Tibial artery (tissue), 4 donors: ENCODE data around the gene RNF166.

Experiments
- DNase-seq, 2 donors: peaks; one replicate each; pipeline ENCODE4 v3.0.0-alpha.2; 2019
- H3K27ac ChIP-seq, 2 donors: fragments of 200-600 bp; sonication (generic) in 1 of 2; 1 replicate in 1 of 2; 2 replicates in 1 of 2; pipeline ENCODE4 v1.5.1; 2018 to 2019; ENCODE audit warnings: mild to moderate bottlenecking in 1 of 2
- H3K27me3 ChIP-seq, 2 donors: fragments of 200-600 bp; sonication (generic) in 1 of 2; one replicate each; pipeline versions ENCODE4 v1.5.1 to v1.6.0; 2016 to 2019
- H3K36me3 ChIP-seq, 3 donors: fragments of 200-600 bp; sonication (generic) in 2 of 3; one replicate each; pipeline ENCODE4 v1.5.1; 2016 to 2019; ENCODE audit warnings: mild to moderate bottlenecking in 2 of 3
- H3K4me1 ChIP-seq, 4 donors: fragments of 200-600 bp; sonication (generic) in 2 of 4; 1 replicate in 3 of 4; 2 replicates in 1 of 4; pipeline ENCODE4 v1.5.1; 2016 to 2019
- H3K4me3 ChIP-seq, 2 donors: fragments of 200-600 bp; sonication (generic) in 1 of 2; 1 replicate in 1 of 2; 2 replicates in 1 of 2; pipeline ENCODE4 v1.5.1; 2018 to 2019; ENCODE audit warnings: mild to moderate bottlenecking in 2 of 2
- H3K9me3 ChIP-seq, 3 donors: fragments of 200-600 bp; sonication (generic) in 1 of 3; one replicate each; pipeline ENCODE4 v1.5.1; 2016 to 2019
- intact Hi-C: fragments of 100-400 bp; cut with DNase I; formaldehyde crosslinking; loops from one replicate; pipeline ENCODE4 v1.15.0; 2023; ENCODE audit warnings: low total_unique reads
- TF ChIP-seq, protein P1 (sequence below), 2 experiments: fragments of 200-600 bp in 1 of 2; fragments of 450-650 bp in 1 of 2; IDR thresholded peaks; one replicate each; pipeline ENCODE4 v1.5.1; 2017 to 2019; ENCODE audit warnings: antibody characterized with exemption in 2 of 2, mild to moderate bottlenecking in 1 of 2, moderate library complexity in 1 of 2

The RNF166 gene

DNA sequence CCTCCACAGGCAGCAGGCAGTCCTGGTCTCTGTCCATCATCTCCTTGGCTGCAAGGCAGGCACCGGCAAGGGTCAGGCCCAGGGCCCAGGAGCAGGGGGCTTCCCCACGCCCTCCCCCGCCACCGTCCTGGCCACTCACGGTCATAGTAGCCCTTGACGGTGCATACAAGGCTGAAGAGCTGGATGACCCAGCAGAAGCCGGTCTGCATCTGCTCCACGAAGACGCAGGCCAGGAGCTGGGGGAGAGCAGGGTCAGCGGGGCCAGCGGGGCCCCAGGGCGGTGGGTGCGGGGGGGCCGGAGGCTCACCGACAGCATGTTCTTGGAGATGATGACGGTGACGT, 20.2 kb upstream of the RNF166 start:
- no peaks in the 10 kb centered on the region for H3K27me3 ChIP-seq
- no peak overlapping the region for H3K4me3 ChIP-seq
- peaks cover 39 to 79% (median 77%) of the 10 kb centered on the region in 3 donors for H3K36me3 ChIP-seq
- no peaks in the 10 kb centered on the region for H3K4me1 ChIP-seq
- intact Hi-C loops: no loop called here
- no peak for DNase-seq
- H3K9me3 ChIP-seq: no peaks in the 10 kb centered on the region
- TF ChIP-seq, protein P1, sequence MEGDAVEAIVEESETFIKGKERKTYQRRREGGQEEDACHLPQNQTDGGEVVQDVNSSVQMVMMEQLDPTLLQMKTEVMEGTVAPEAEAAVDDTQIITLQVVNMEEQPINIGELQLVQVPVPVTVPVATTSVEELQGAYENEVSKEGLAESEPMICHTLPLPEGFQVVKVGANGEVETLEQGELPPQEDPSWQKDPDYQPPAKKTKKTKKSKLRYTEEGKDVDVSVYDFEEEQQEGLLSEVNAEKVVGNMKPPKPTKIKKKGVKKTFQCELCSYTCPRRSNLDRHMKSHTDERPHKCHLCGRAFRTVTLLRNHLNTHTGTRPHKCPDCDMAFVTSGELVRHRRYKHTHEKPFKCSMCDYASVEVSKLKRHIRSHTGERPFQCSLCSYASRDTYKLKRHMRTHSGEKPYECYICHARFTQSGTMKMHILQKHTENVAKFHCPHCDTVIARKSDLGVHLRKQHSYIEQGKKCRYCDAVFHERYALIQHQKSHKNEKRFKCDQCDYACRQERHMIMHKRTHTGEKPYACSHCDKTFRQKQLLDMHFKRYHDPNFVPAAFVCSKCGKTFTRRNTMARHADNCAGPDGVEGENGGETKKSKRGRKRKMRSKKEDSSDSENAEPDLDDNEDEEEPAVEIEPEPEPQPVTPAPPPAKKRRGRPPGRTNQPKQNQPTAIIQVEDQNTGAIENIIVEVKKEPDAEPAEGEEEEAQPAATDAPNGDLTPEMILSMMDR (IDR thresholded peaks at IDR 0.05): no peak
- H3K27ac ChIP-seq: no peak overlapping the region

DNA sequence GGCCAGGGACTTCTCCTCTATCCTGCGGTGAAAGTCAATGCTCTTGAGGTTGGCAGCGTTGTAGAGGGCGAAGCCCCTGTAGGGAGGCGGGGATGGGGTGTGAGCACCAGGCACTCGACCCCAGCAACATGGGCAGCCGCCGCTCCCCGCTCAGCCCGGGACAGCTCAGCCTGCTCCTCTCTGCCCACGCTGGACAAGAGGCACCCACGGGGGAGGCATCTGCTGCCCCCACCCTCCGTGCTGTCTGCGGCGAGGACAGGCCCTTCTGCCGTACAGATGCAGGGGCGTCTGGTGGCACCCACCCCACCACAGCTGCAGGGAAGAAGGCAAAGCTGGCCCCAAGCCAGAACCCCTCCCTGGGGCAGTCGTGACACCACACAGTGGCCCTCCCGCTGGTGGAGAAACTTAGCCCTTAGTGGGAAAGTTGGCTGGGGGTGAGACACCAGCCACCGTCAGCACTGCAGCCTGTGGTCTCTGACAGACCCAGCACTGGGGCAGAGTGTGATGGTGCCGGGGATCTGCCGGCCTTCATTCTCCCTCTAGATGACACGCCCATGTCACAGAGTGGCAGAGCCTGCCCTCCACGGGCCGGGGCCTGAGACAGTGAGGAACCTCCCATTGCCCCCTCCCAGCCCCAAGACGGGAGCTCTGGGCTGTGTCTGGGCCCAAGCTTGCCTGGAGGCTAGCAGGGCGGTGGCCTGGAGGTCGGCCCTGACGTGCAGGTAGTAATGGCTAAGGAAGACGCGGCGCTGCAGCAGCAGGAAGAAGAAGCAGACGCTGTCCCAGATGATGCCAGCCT, 19.6 kb upstream of the RNF166 start:
- Histone ChIP-seq H3K9me3 (no peaks in the 10 kb centered on the region), H3K27me3 (no peaks in the 10 kb centered on the region), H3K27ac (no peak overlapping the region), H3K4me3 (no peak overlapping the region), H3K36me3 (peaks cover 45 to 79% (median 77%) of the 10 kb centered on the region in 3 donors), H3K4me1 (no peaks in the 10 kb centered on the region)
- no peak for DNase-seq
- TF ChIP-seq, protein P1 (IDR thresholded peaks at IDR 0.05): no peak
- intact Hi-C loops: no loop called here

DNA sequence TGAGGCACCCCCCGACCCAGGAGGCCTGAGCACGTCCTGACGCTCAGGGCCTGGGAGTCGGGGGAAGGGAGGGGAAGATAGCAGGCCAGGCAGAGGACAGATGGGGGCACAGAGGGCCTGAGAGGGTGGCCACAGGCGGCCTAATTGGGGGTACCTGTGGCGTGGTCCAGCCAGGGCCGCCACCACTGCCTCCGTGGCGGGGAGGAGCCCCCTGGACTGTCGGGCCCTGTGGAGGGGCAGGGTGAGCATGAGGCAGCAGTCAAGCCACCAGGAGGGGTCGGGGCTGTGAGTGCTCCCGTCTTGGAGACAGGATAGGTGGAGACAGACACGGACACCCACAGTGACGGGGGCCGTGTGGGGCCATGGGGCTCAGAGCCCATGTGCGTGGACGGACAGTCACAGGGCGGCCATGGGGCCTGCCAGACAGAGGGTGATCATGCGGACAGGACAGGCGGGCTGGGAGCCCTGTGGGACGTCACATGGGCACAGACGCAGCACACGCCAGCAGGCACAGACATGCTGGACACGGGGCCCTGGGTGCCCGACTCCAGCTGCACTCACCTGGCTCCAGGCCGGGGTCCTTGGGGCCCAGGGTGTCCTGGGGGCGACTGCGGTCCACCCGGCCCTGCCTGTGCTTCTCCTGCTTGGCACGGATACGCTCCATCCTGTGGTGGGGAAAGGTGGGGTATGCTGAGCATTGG, 18.8 kb upstream of the RNF166 start:
- no peak overlapping the region for H3K27ac ChIP-seq
- TF ChIP-seq, protein P1 (IDR thresholded peaks at IDR 0.05): no peak
- peaks cover 49 to 82% (median 80%) of the 10 kb centered on the region in 3 donors for H3K36me3 ChIP-seq
- DNase-seq: no peak
- H3K27me3 ChIP-seq: no peaks in the 10 kb centered on the region
- H3K4me1 ChIP-seq: no peaks in the 10 kb centered on the region
- H3K9me3 ChIP-seq: no peaks in the 10 kb centered on the region
- no peak overlapping the region for H3K4me3 ChIP-seq
- intact Hi-C loops: no loop called here

DNA sequence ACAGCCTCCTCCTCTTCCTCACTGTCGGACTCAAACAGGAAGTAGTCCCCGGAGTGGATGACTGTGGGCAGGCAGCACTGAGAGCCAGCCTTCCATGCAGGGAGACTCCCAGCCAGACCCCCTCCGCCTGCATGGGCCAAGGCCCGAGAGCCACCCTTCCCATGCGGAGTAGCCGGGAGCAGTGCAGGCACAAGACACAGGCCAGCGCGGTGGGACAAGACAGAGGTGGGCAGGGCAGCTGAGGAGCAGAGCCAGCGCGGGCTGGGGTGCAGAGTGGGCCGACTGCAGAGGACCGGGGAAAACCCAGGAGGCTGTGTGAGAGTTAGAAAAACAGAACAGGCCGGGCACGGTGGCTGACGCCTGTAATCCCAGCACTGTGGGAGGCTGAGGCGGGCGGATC, 17.7 kb upstream of the RNF166 start:
- Histone ChIP-seq H3K27ac (no peak overlapping the region), H3K9me3 (no peaks in the 10 kb centered on the region), H3K4me1 (no peaks in the 10 kb centered on the region), H3K36me3 (peaks cover 56 to 93% (median 89%) of the 10 kb centered on the region in 3 donors), H3K27me3 (no peaks in the 10 kb centered on the region), H3K4me3 (no peak overlapping the region)
- intact Hi-C loops: no loop called here
- no peak for DNase-seq
- TF ChIP-seq, protein P1 (IDR thresholded peaks at IDR 0.05): no peak

DNA sequence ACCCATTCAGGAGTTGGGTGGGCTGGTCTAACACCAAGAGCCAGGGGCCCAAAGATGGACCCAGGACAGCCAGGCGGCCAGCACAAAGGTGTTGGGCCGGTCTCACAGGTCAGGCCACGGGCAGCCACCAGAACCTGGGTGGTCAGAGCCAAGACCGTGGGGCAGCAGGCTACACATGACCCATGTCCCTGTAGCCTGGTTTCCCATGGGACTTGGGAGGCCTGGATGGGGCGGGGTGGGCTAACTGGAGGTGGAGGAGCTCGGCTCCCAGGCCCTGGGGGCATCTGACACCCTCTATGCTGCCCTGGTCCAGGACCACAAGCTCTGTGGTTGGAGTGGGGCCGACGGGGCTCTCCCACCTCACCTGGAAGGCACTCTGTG, 17.3 kb upstream of the RNF166 start:
- TF ChIP-seq, protein P1 (IDR thresholded peaks at IDR 0.05): no peak
- DNase-seq: no peak
- H3K27me3 ChIP-seq: no peaks in the 10 kb centered on the region
- H3K4me1 ChIP-seq: no peaks in the 10 kb centered on the region
- no peak overlapping the region for H3K4me3 ChIP-seq
- no peak overlapping the region for H3K27ac ChIP-seq
- peaks cover 56 to 97% (median 93%) of the 10 kb centered on the region in 3 donors for H3K36me3 ChIP-seq
- H3K9me3 ChIP-seq: no peaks in the 10 kb centered on the region
- intact Hi-C loops: no loop called here
